Caco-2 (cell line): ENCODE measurements around the gene RAB37. TPM values are rescaled to one million over a fixed set of nuclear protein-coding genes. Genes with fewer than 3 reads are reported as not detected.

ENCODE experiments used
- BruUV-seq: library from RNA; stranded (reverse); fragments of 400-500 nt; replicated peaks from 2 replicates; lab custom pipeline; 2021; lab: Mats Ljungman, UMichigan
- CTCF ChIA-PET: fragments of 300-600 bp; sonication (Branson Sonifier 250); formaldehyde crosslinking; loops from one replicate; lab custom pipeline; 2022; ENCODE audit warnings: antibody characterized with exemption; lab: Charles Lee
- POLR2A ChIA-PET: fragments of 300-600 bp; sonication (Branson Sonifier 250); formaldehyde crosslinking; loops from one replicate; lab custom pipeline; 2022; ENCODE audit warnings: antibody characterized with exemption; lab: Charles Lee
- DNase-seq, 2 experiments: peaks; one replicate each; pipeline versions ENCODE4 v3.0.0 to v3.0.0-alpha.2; 2020 to 2022
- H3K27me3 ChIP-seq: replicated peaks from 2 replicates; pipeline ENCODE4 v1.6.0; 2011; ENCODE audit warnings: low read length; ENCODE audit not compliant: control insufficient read depth, insufficient read depth
- H3K36me3 ChIP-seq: 2 replicates; pipeline ENCODE4 v1.5.1; 2011; ENCODE audit warnings: low read length; ENCODE audit not compliant: control insufficient read depth, insufficient read depth
- H3K4me1 ChIP-seq: fragments of 250-450 bp; sonication (Bioruptor Pico); 2 replicates; pipeline ENCODE4 v1.5.1; 2020; ENCODE audit warnings: mild to moderate bottlenecking
- H3K4me3 ChIP-seq: 2 replicates; pipeline ENCODE4 v1.5.1; 2011; ENCODE audit warnings: low read depth, mild to moderate bottlenecking, control low read depth, low read length
- H3K9me3 ChIP-seq: fragments of 250-450 bp; sonication (Bioruptor Pico); 2 replicates; pipeline ENCODE4 v1.5.1; 2020; ENCODE audit warnings: mild to moderate bottlenecking, moderate library complexity
- H3K27ac Mint-ChIP-seq: one replicate; pipeline ENCODE4 v1.8.0; 2022; ENCODE audit warnings: mixed read lengths; ENCODE audit not compliant: unreplicated experiment
- H3K27me3 Mint-ChIP-seq: one replicate; pipeline ENCODE4 v1.8.0; 2022; ENCODE audit warnings: mixed read lengths; ENCODE audit not compliant: insufficient read depth, unreplicated experiment
- H3K36me3 Mint-ChIP-seq: one replicate; pipeline ENCODE4 v1.8.0; 2022; ENCODE audit warnings: mild to moderate bottlenecking, mixed read lengths; ENCODE audit not compliant: insufficient read depth, unreplicated experiment
- H3K4me1 Mint-ChIP-seq: one replicate; pipeline ENCODE4 v1.8.0; 2022; ENCODE audit warnings: low read depth, mixed read lengths; ENCODE audit not compliant: unreplicated experiment
- H3K4me3 Mint-ChIP-seq: one replicate; pipeline ENCODE4 v1.8.0; 2022; ENCODE audit warnings: mild to moderate bottlenecking, moderate library complexity, mixed read lengths; ENCODE audit not compliant: unreplicated experiment
- H3K9me3 Mint-ChIP-seq: one replicate; pipeline ENCODE4 v1.8.0; 2022; ENCODE audit warnings: mixed read lengths; ENCODE audit not compliant: unreplicated experiment
- CTCF ChIP-seq, 2 experiments: fragments of 200-600 bp in 1 of 2; IDR thresholded peaks; 1 replicate in 1 of 2; 2 replicates in 1 of 2; pipeline versions ENCODE4 v1.5.1 to v1.8.0; 2011 to 2022; ENCODE audit warnings: antibody characterized with exemption in 1 of 2, control low read depth in 1 of 2, inconsistent platforms in 1 of 2, low read depth in 1 of 2, low read length in 1 of 2, mild to moderate bottlenecking in 1 of 2, moderate library complexity in 1 of 2; ENCODE audit not compliant: insufficient read depth in 1 of 2, severe bottlenecking in 1 of 2, unreplicated experiment in 1 of 2
- intact Hi-C: fragments of 100-400 bp; cut with micrococcal nuclease; formaldehyde crosslinking; loops from one replicate; pipeline ENCODE4 v1.10.0; 2022; ENCODE audit not compliant: unreplicated experiment
- total RNA-seq: library from RNA; stranded (reverse); gene quantifications from 2 replicates; pipeline ENCODE4 v1.2.3, GENCODE V29; 2022

The RAB37 gene
- total RNA-seq, 1 experiment from 2014 or later = 12.3 TPM

- Histone ChIP-seq H3K4me1 (peaks cover 39% of the 10 kb centered on the region), H3K36me3 (no peaks in the 10 kb centered on the region), H3K9me3 (no peaks in the 10 kb centered on the region), H3K4me3 (no peak overlapping the region), H3K27me3 (no peaks in the 10 kb centered on the region)
- Mint-ChIP-seq H3K4me1 (peaks cover 22% of the 10 kb centered on the region), H3K9me3 (no peaks in the 10 kb centered on the region), H3K4me3 (no peak overlapping the region), H3K36me3 (peaks cover 5% of the 10 kb centered on the region), H3K27ac (no peak overlapping the region), H3K27me3 (no peaks in the 10 kb centered on the region)
- ChIA-PET CTCF (interaction anchor here (0.9 to 1.5 kb wide), 4 partner anchors 18 to 110 kb away, joined by 3 to 5 read pairs (median 4); partner anchors contain the start of gene NAT9), POLR2A (no interaction called here)
- no TSS peak for BruUV-seq
- DNase-seq = no peak
- intact Hi-C loops = no loop called here
- no peak for TF ChIP-seq CTCF (IDR thresholded peaks at IDR 0.05; ENCODE audit: insufficient read depth in 1 of 2, low read depth in 1 of 2, low read length in 1 of 2, severe bottlenecking in 1 of 2, unreplicated experiment in 1 of 2)
These were observed 5.1 kb downstream of the RAB37 start for GRCh38 chr17:74742153-74742515.

GRCh38 chr17:74742978-74743545 lies 6.0 kb downstream of the RAB37 start:
- no TSS peak for BruUV-seq
- H3K27me3 Mint-ChIP-seq = no peaks in the 10 kb centered on the region

GRCh38 chr17:74743755-74744154 lies 6.7 kb downstream of the RAB37 start:
- Mint-ChIP-seq H3K36me3 (peaks cover 9% of the 10 kb centered on the region), H3K27ac (no peak overlapping the region), H3K4me3 (no peak overlapping the region), H3K27me3 (no peaks in the 10 kb centered on the region), H3K9me3 (no peaks in the 10 kb centered on the region), H3K4me1 (peaks cover 23% of the 10 kb centered on the region)
- no peak for DNase-seq
- no TSS peak for BruUV-seq
- Histone ChIP-seq H3K9me3 (no peaks in the 10 kb centered on the region), H3K4me1 (peaks cover 37% of the 10 kb centered on the region), H3K4me3 (no peak overlapping the region), H3K27me3 (no peaks in the 10 kb centered on the region), H3K36me3 (no peaks in the 10 kb centered on the region)
- no peak for TF ChIP-seq CTCF (IDR thresholded peaks at IDR 0.05; ENCODE audit: insufficient read depth in 1 of 2, low read depth in 1 of 2, low read length in 1 of 2, severe bottlenecking in 1 of 2, unreplicated experiment in 1 of 2)
- ChIA-PET CTCF (interaction anchor here (1.2 to 4.0 kb wide), 5 partner anchors 26 to 119 kb away, joined by 7 to 76 read pairs (median 21); partner anchors contain the start of gene NAT9), POLR2A (no interaction called here)
- intact Hi-C loops = loop anchor here (1.0 to 2.0 kb wide), 4 partner anchors 27 to 121 kb away; no protein-coding TSS in a partner anchor

More at GRCh38 chr17:74742978-74743545, 6.0 kb downstream of the RAB37 start:
- Histone ChIP-seq H3K4me1 (peaks cover 44% of the 10 kb centered on the region), H3K4me3 (no peak overlapping the region), H3K27me3 (no peaks in the 10 kb centered on the region), H3K36me3 (no peaks in the 10 kb centered on the region), H3K9me3 (no peaks in the 10 kb centered on the region)
- ChIA-PET POLR2A (no interaction called here), CTCF (interaction anchor here (0.9 to 1.1 kb wide), 3 partner anchors 33 to 109 kb away, joined by 3 to 5 read pairs (median 4); partner anchors contain the start of gene NAT9)
- intact Hi-C loops = no loop called here
- H3K9me3 Mint-ChIP-seq = no peaks in the 10 kb centered on the region
- no peak overlapping the region for H3K4me3 Mint-ChIP-seq
- TF ChIP-seq CTCF (IDR thresholded peaks at IDR 0.05; ENCODE audit: insufficient read depth in 1 of 2, low read depth in 1 of 2, low read length in 1 of 2, severe bottlenecking in 1 of 2, unreplicated experiment in 1 of 2) = no peak
- H3K36me3 Mint-ChIP-seq = peaks cover 5% of the 10 kb centered on the region
- no peak overlapping the region for H3K27ac Mint-ChIP-seq
- no peak for DNase-seq
- peaks cover 23% of the 10 kb centered on the region for H3K4me1 Mint-ChIP-seq
